GOT3 (cell line): ENCODE data around the gene ATG5.
"Not testable (repeated sequence)": the region's sequence is repeated elsewhere in the genome, so short reads cannot be mapped to it uniquely, and the experiment has no call there.

Source experiments
- DNase-seq: peaks from one replicate; lab custom pipeline; 2025; ENCODE audit warnings: mixed read lengths; lab: John Stamatoyannopoulos, UW

Gene ATG5

GRCh38 chr6:106155219-106155830 is 170.2 kb downstream of the ATG5 start:
- no peak for DNase-seq

- no peak for DNase-seq
Observed at GRCh38 chr6:106154326-106154725, 171.2 kb downstream of the ATG5 start.

GRCh38 chr6:106152952-106153351 is 172.6 kb downstream of the ATG5 start:
- DNase-seq = no peak

DNA sequence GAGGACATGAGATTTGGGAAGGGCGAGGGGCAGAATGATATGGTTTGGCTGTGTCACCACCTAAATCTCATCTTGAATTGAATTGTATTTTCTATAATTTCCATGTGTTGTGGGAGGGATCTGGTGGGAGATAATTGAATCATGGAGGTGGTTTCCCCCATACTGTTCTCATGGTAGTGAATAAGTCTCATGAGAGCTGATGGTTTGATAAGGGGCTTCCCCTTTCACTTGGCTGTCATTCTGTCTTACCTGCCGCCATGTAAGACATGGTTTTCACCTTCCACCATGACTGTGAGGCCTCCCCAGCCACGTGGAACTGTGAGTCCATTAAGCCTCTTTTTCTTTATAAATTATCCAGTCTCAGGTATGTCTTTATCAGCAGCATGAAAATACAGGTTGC is 173.1 kb downstream of the ATG5 start:
- DNase-seq = not testable (repeated sequence)

DNA sequence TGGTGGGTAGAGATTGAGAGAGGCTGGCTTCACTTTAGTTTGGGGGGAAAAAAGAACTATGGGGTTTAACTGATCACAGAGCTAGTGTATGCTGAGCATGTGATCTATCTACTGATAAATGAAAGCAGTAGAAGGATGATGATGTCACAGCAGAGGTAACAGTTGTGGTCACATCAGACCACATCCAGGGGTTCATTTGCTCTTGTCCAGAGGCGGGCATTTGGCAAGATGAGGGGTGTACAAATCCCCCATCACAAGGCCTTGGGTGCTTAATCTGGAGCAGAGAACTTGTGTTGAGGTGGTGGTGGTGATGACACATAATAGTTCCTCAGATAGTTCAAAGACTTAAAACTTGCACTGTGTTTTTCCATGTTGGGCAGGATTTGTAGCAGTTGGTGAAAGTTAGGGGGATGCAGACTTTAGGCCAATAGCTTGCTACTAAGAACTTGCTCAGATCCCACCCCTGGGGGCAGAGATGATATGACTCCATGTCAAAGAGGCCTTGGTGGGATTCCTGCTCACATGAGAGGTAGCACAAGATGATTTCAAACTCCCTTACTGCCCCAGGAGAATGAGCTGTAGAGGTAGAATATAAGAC is 176.0 kb downstream of the ATG5 start:
- no peak for DNase-seq

DNA sequence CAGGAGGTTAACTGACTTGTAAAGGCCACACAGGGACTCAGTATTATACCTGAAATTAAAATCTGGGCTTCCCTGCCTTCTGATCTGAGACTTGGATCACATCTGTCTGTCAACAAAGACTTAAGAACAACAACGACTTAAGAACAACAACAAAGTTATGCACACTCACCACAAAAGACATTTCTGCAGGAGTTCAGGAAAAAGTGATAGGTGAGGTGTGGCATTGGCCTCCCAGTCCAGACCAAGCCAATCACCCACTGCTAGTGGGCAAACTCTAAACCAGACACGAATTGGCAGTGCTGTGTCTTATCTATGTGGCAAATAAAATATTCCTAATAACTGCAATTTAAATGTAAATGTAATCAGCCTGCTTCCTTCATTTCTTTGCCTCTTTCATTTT is 178.1 kb downstream of the ATG5 start:
- no peak for DNase-seq

DNA sequence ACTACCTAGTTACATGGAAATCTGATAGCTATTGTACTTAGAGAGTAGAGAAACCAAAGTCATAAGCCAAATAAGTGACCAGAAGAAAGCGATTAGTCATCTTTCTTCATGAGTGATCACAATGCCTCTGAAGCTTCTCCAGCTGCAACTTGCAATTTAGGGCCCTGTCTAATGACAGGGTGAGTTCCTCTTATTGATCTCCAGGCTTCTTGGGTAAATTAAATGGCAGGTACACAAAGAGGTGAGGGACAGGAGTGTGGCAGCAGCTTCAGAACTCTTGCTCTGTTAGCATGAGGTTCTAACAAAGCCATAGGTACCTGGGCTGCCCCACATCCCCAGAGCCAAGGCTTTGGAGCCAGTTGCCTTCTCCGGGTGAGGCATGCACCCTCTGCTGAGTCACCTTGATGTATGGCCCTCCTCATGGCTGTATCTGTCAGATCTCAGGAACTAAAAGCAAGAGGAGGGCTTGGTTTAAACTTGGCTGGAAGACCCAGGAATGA is 178.7 kb downstream of the ATG5 start:
- no peak for DNase-seq

DNA sequence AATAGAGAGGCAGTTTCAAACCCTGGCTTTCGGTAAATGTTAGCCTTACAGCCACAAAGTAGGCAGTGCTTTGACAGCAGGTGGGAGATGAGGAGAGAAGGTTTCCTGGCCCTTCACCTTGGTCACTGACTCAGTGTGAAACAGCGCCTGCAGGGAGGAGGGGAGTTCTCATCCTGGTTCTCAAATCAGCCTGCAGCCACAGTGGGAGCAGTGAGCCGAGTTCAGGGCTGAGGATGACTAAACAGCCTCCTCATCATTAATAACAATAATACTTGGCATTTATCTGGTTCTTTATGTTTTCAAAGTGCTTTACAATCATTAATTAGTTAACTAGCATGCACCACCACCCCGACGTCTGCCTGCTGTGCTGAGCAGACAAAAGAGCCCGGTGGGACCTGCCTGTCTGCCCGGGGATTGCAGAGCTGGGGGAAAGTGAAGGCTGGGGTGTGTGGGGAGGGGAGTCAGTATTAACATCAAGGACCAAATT is 179.8 kb downstream of the ATG5 start:
- no peak for DNase-seq

DNA sequence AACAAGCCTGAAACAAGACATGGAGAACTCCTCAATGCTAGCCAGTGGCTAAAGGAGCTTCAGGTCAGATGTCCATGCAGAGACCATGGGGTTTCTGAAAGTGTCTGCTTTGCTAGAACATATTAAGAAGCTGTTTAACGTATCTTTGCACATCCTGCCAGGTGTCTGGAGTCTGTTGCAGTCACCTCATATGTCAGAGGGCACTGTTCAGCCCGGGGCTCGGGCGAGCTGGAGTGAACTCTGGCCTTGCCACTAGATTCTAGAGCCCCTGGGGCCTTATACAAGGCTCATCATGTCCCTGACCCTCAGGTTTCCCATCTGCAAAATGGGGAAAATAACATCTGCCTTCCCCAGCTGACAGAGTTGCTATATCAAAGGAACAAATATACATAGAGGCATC is 180.4 kb downstream of the ATG5 start:
- DNase-seq = no peak

DNA sequence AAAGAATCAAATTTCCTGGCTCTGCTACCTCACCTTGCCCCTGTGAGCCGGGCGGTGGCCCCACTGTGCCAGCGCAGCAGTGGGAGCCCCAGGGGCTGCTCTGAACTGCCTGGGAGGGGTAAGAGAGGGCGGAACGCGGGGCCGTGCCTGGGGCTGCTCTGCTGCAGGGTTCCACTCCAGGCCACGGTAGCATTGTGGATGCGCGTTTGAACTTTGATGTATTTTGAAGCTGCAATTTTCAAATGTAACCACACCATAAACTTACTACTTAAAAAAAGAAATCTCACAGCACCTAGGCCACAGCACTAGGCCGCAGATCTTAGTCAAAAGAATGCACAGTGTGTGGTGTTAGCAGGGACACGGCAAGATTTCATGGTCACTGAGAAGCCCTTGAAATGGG is 181.9 kb downstream of the ATG5 start:
- DNase-seq = no peak

- no peak for DNase-seq
Observed at GRCh38 chr6:106142876-106143431, 182.6 kb downstream of the ATG5 start.

GRCh38 chr6:106141441-106142237 is 183.9 kb downstream of the ATG5 start:
- DNase-seq = no peak

GRCh38 chr6:106138151-106138550 is 187.4 kb downstream of the ATG5 start:
- no peak for DNase-seq

- no peak for DNase-seq
Observed at GRCh38 chr6:106136845-106137244, 188.7 kb downstream of the ATG5 start.

- no peak for DNase-seq
Observed at GRCh38 chr6:106135911-106136571, 189.5 kb downstream of the ATG5 start.

GRCh38 chr6:106134906-106135634 is 190.5 kb downstream of the ATG5 start:
- no peak for DNase-seq
